Keratinocyte (primary cell): ENCODE results near the gene ADGRD1. TPM values are rescaled to one million over a fixed set of nuclear protein-coding genes. Genes with fewer than 3 reads are reported as not detected.

Experiments used
- DNase-seq: peaks from one replicate; pipeline ENCODE4 v3.0.0-alpha.2; 2011; ENCODE audit warnings: low read depth, missing footprints, low spot score
- FAIRE-seq: peaks from 2 replicates; lab custom pipeline; 2011; peaks lifted over from hg19 to GRCh38; lab: Jason Lieb, UNC
- H2AFZ ChIP-seq: 2 replicates; pipeline ENCODE4 v1.6.0; 2012; ENCODE audit warnings: low read length, control low read depth, inconsistent platforms; ENCODE audit not compliant: control insufficient read depth
- H3K27ac ChIP-seq: 2 replicates; pipeline ENCODE4 v1.5.1; 2011; ENCODE audit warnings: low read length; ENCODE audit not compliant: control insufficient read depth, insufficient read depth
- H3K27me3 ChIP-seq: 3 replicates; pipeline ENCODE4 v1.6.0; 2011; ENCODE audit warnings: low read length; ENCODE audit not compliant: control insufficient read depth, insufficient read depth; ENCODE audit errors: extremely low read depth
- H3K36me3 ChIP-seq, 2 experiments: 2 replicates in 1 of 2; 3 replicates in 1 of 2; pipeline ENCODE4 v1.5.1; 2011; ENCODE audit warnings: low read length in 2 of 2, mild to moderate bottlenecking in 1 of 2; ENCODE audit not compliant: control insufficient read depth in 2 of 2, insufficient read depth in 2 of 2; ENCODE audit errors: extremely low read depth in 1 of 2
- H3K4me1 ChIP-seq: 3 replicates; pipeline ENCODE4 v1.5.1; 2011; ENCODE audit warnings: low read length; ENCODE audit not compliant: control insufficient read depth, insufficient read depth; ENCODE audit errors: extremely low read depth
- H3K4me2 ChIP-seq: 3 replicates; pipeline ENCODE4 v1.6.0; 2011; ENCODE audit warnings: low read depth, low read length; ENCODE audit not compliant: control insufficient read depth, insufficient read depth; ENCODE audit errors: extremely low read depth
- H3K4me3 ChIP-seq, 3 experiments: fragments of 200-600 bp in 1 of 3; sonication (generic) in 1 of 3; 2 replicates in 2 of 3; 3 replicates in 1 of 3; pipeline ENCODE4 v1.5.1; 2011 to 2016; ENCODE audit warnings: low read length in 3 of 3, mild to moderate bottlenecking in 3 of 3, control low read depth in 2 of 3, inconsistent platforms in 1 of 3, low read depth in 1 of 3, mixed read lengths in 1 of 3, mixed run types in 1 of 3, moderate library complexity in 1 of 3; ENCODE audit not compliant: control insufficient read depth in 2 of 3, insufficient read depth in 2 of 3; ENCODE audit errors: extremely low read depth in 1 of 3
- H3K79me2 ChIP-seq: 2 replicates; pipeline ENCODE4 v1.6.0; 2012; ENCODE audit warnings: low read length; ENCODE audit not compliant: control insufficient read depth, insufficient read depth
- H3K9ac ChIP-seq: 3 replicates; pipeline ENCODE4 v1.6.0; 2011; ENCODE audit warnings: low read length; ENCODE audit not compliant: control insufficient read depth, insufficient read depth; ENCODE audit errors: extremely low read depth
- H3K9me1 ChIP-seq: 3 replicates; pipeline ENCODE4 v1.6.0; 2011; ENCODE audit warnings: low read length; ENCODE audit not compliant: control insufficient read depth, insufficient read depth; ENCODE audit errors: extremely low read depth
- H3K9me3 ChIP-seq: 2 replicates; pipeline ENCODE4 v1.5.1; 2012; ENCODE audit warnings: low read depth, low read length; ENCODE audit not compliant: control insufficient read depth
- H4K20me1 ChIP-seq: 3 replicates; pipeline ENCODE4 v1.6.0; 2011; ENCODE audit warnings: low read length; ENCODE audit not compliant: control insufficient read depth, insufficient read depth; ENCODE audit errors: extremely low read depth
- EZH2 ChIP-seq: IDR thresholded peaks from one replicate; pipeline ENCODE4 v1.6.1; 2012; ENCODE audit warnings: inconsistent platforms, mild to moderate bottlenecking, low read length, moderate library complexity
- dilution Hi-C: fragments of 300-500 bp; cut with MboI; formaldehyde crosslinking; loops from one replicate; pipeline ENCODE4 v1.7.0; 2020; ENCODE audit warnings: low sequenced_read_pairs; ENCODE audit not compliant: extremely low pct_ligation_motif_present
- polyA plus RNA-seq, 5 experiments: library from polyadenylated mRNA; depleted of rRNA in 3 of 5; stranded (reverse) in 3 of 5; stranded (forward) in 1 of 5; unstranded in 1 of 5; fragments of >200 nt; gene quantifications; 1 replicate in 1 of 5; 2 replicates in 3 of 5; 3 replicates in 1 of 5; pipeline versions ENCODE4 v1.2.1 to v1.2.3, GENCODE V29; 2011 to 2012; ENCODE audit warnings: missing spikeins in 2 of 5, low read depth in 1 of 5, low replicate concordance in 1 of 5
- TF ChIP-seq, protein P1 (sequence below), 3 experiments: IDR thresholded peaks in 1 of 3; conservative IDR thresholded peaks in 1 of 3; optimal IDR thresholded peaks in 1 of 3; 2 replicates in 2 of 3; 3 replicates in 1 of 3; pipeline versions ENCODE3 to v1.5.1; 2011; ENCODE audit warnings: low read length in 3 of 3, mild to moderate bottlenecking in 3 of 3, moderate library complexity in 2 of 3, control low read depth in 1 of 3, inconsistent platforms in 1 of 3; ENCODE audit not compliant: insufficient read depth in 2 of 3; ENCODE audit errors: extremely low read depth in 1 of 3

ADGRD1 gene
- polyA plus RNA-seq, 1 donor (not counting 4 experiments of a cell fraction or from before 2014, with no cell fraction given): not detected

GRCh38 chr12:130977743-130978095 is 24.0 kb downstream of the ADGRD1 start:
- no peak for TF ChIP-seq EZH2
- TF ChIP-seq, protein P1, sequence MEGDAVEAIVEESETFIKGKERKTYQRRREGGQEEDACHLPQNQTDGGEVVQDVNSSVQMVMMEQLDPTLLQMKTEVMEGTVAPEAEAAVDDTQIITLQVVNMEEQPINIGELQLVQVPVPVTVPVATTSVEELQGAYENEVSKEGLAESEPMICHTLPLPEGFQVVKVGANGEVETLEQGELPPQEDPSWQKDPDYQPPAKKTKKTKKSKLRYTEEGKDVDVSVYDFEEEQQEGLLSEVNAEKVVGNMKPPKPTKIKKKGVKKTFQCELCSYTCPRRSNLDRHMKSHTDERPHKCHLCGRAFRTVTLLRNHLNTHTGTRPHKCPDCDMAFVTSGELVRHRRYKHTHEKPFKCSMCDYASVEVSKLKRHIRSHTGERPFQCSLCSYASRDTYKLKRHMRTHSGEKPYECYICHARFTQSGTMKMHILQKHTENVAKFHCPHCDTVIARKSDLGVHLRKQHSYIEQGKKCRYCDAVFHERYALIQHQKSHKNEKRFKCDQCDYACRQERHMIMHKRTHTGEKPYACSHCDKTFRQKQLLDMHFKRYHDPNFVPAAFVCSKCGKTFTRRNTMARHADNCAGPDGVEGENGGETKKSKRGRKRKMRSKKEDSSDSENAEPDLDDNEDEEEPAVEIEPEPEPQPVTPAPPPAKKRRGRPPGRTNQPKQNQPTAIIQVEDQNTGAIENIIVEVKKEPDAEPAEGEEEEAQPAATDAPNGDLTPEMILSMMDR (optimal IDR thresholded peaks at IDR 0.05 in 1 of 3, IDR thresholded peaks at IDR 0.05 in 1 of 3, conservative IDR thresholded peaks at IDR 0.05 in 1 of 3; ENCODE audit: extremely low read depth in 1 of 3, insufficient read depth in 2 of 3, low read length in 3 of 3): no peak
- Histone ChIP-seq H3K9me3 (no peaks in the 10 kb centered on the region), H3K27me3 (no peaks in the 10 kb centered on the region)

DNA sequence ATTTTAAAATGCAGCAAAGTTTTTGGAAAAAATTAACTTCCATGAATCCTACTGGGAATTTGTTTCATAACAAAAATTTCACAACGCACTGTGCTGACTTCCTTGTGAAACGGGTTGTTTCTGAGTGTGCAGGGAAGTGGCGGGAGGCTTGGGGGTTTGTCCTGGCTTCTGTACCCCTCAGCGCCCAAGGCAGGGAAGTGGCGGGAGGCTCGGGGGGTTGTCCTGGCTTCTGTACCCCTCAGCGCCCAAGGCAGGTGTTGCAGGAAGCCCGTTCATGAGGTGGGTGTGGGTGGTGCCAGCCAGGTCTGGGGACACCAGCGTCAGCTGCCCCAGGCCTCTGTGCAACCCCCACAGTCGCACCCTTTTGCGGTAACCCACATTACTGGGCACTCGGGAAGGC is 25.1 kb downstream of the ADGRD1 start:
- Histone ChIP-seq H3K9ac (no peak overlapping the region), H2AFZ (no peak overlapping the region), H3K9me3 (no peaks in the 10 kb centered on the region), H3K4me2 (no peak overlapping the region), H4K20me1 (no peaks in the 10 kb centered on the region), H3K27ac (no peak overlapping the region), H3K4me3 (no peak overlapping the region), H3K9me1 (no peaks in the 10 kb centered on the region), H3K4me1 (no peaks in the 10 kb centered on the region), H3K36me3 (no peaks in the 10 kb centered on the region), H3K79me2 (no peaks in the 10 kb centered on the region), H3K27me3 (no peaks in the 10 kb centered on the region)
- FAIRE-seq: no peak
- TF ChIP-seq, protein P1 (optimal IDR thresholded peaks at IDR 0.05 in 1 of 3, IDR thresholded peaks at IDR 0.05 in 1 of 3, conservative IDR thresholded peaks at IDR 0.05 in 1 of 3; ENCODE audit: extremely low read depth in 1 of 3, insufficient read depth in 2 of 3, low read length in 3 of 3): no peak
- TF ChIP-seq EZH2: no peak
- dilution Hi-C loops: no loop called here
- no peak for DNase-seq

More at GRCh38 chr12:130977743-130978095, 24.0 kb downstream of the ADGRD1 start:
- H3K9ac ChIP-seq: no peak overlapping the region
- no peaks in the 10 kb centered on the region for H3K36me3 ChIP-seq
- H3K4me3 ChIP-seq: no peak overlapping the region
- no peaks in the 10 kb centered on the region for H3K9me1 ChIP-seq
- DNase-seq (no peak), FAIRE-seq (no peak)
- no peak overlapping the region for H3K4me2 ChIP-seq
- H3K27ac ChIP-seq: no peak overlapping the region
- no peaks in the 10 kb centered on the region for H3K79me2 ChIP-seq
- H3K4me1 ChIP-seq: no peaks in the 10 kb centered on the region
- H2AFZ ChIP-seq: no peak overlapping the region
- H4K20me1 ChIP-seq: no peaks in the 10 kb centered on the region
- dilution Hi-C loops: no loop called here
